ENCODE data around the gene TRMT10A.

GRCh38 chr4:99612704-99613103 lies 48.9 kb upstream of the TRMT10A start:
- TF ChIP-seq CTCF (IDR thresholded peaks at IDR 0.05; ENCODE audit: low read depth, low read length, poor library complexity, severe bottlenecking), result no peak
- TF ChIP-seq EZH2phosphoT487 (IDR thresholded peaks at IDR 0.05; ENCODE audit: borderline replicate concordance, low read length), result no peak

Measured in DOHH2 (cell line).